GM23248 (cell line): ENCODE measurements around the gene CYREN.

Experiments
- EZH2 ChIP-seq: fragments of 200-600 bp; sonication (generic); IDR thresholded peaks from 2 replicates; pipeline ENCODE4 v1.6.1; 2018; ENCODE audit warnings: antibody characterized with exemption, mild to moderate bottlenecking; ENCODE audit not compliant: insufficient read depth, poor library complexity, severe bottlenecking
- EZH2phosphoT487 ChIP-seq: fragments of 200-600 bp; sonication (generic); IDR thresholded peaks from 2 replicates; pipeline ENCODE4 v1.6.1; 2018; ENCODE audit warnings: antibody characterized with exemption, moderate library complexity, mild to moderate bottlenecking, low read depth; ENCODE audit not compliant: insufficient read depth

DNA sequence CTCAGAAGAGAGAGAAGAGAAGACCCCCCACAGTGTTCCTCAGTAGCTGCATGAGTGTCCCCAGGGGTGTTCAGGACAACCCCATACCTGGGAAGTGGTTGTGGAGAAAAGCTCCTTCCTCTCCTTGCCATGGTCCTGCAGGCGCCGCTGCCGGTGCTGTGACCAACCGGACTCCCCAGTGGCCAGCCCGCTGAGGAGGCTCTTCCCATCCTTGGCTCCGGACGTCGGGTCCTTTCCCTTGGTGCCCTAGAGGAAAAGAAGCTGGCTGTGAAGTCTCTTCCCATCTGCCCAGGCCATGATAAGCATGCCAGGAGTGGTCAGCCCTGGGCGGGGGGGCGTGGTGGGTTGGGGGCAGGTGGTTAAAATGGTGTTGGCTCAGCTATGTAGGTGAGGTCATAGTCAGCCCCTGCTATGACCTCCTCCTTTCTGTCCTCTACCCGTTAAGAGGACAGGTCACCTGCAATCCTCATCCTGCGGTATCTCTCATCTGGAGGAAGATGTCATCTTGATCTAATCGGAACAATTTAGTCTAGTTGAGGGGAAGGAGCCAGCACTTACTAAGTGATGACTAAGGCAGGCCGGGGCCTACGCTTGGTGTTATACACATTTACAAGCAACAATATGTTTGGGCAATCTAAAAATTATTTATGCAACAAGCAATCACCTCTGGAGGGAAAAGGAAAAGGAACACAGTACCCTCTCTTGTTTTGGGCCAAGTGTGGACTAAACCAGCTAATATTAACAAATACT lies 27.6 kb upstream of the CYREN start:
- no peak for TF ChIP-seq EZH2phosphoT487
- no peak for TF ChIP-seq EZH2
